Measurements from ENCODE around the gene GBP2. TPM values are rescaled to one million over a fixed set of nuclear protein-coding genes. Genes with fewer than 3 reads are reported as not detected.

The GBP2 gene
- total and polyA plus RNA-seq, 4 donors: 7.4 to 18.2 (median 14.1) TPM

- TF ChIP-seq JUND (IDR thresholded peaks at IDR 0.05) (peak in 1 of 2 donors; percentile 55), TAF1 (conservative IDR thresholded peaks at IDR 0.05) (peak; percentile 98), EGR1 (IDR thresholded peaks at IDR 0.05; ENCODE audit: low read depth in 2 of 2) (no peak), CTCF (IDR thresholded peaks at IDR 0.05; ENCODE audit: low read depth, low read length, missing input control) (no peak), YY1 (IDR thresholded peaks at IDR 0.05) (peak; percentile 63), RAD21 (IDR thresholded peaks at IDR 0.05) (peak; percentile 33 to 37), REST (IDR thresholded peaks at IDR 0.05) (peak; percentile 91), ATF3 (IDR thresholded peaks at IDR 0.05) (no peak), RXRA (IDR thresholded peaks at IDR 0.05) (peak in 1 of 2 donors; percentile 18), SP1 (IDR thresholded peaks at IDR 0.05) (peak; percentile 61), NR2F2 (IDR thresholded peaks at IDR 0.05) (peak; percentile 10), FOXA1 (IDR thresholded peaks at IDR 0.05) (no peak), FOXA2 (IDR thresholded peaks at IDR 0.05) (no peak), MAX (IDR thresholded peaks at IDR 0.05) (no peak), GABPA (IDR thresholded peaks at IDR 0.05 in 1 of 2, conservative IDR thresholded peaks at IDR 0.05 in 1 of 2) (no peak), HNF4G (IDR thresholded peaks at IDR 0.05) (no peak), ZBTB33 (IDR thresholded peaks at IDR 0.05) (peak; percentile 28), HNF4A (conservative IDR thresholded peaks at IDR 0.05) (peak; percentile 16 to 22)
- Histone ChIP-seq H3K4me1 (ENCODE audit: control insufficient read depth in 4 of 4, insufficient read depth in 4 of 4, low read length in 3 of 4) (peaks cover 0 to 26% (median 5%) of the 10 kb centered on the region in 4 donors), H3K9ac (ENCODE audit: low read depth in 1 of 2, low read length in 2 of 2) (peak within 1 kb of the TSS; percentile 93 to 100)
Observed at GRCh38 chr1:89065079-89065868, 60.6 kb downstream of the GBP2 start, which contains the start of gene GBP1. TSS of gene GBP1 (minus strand) at chr1:89065208. CDS start at chr1:89063234, 1,974 bp downstream.

More at GRCh38 chr1:89065079-89065868, 60.6 kb downstream of the GBP2 start, which contains the start of gene GBP1:
- peak within 1 kb of the TSS; percentile 91 to 98 for H3K27ac ChIP-seq (ENCODE audit: low read depth in 1 of 2, low read length in 2 of 2)
- WGBS: 22% methylated on average over 4 of the region's 4 CpGs
- peak within 1 kb of the TSS; percentile 52 to 91 (median 75) for H3K4me3 ChIP-seq (ENCODE audit: low read depth in 1 of 3, low read length in 3 of 3)
- H3K36me3 ChIP-seq (ENCODE audit: control insufficient read depth in 4 of 4, insufficient read depth in 3 of 4, low read depth in 1 of 4, low read length in 3 of 4): peaks cover 0 to 12% (median 6%) of the 10 kb centered on the region in 4 donors
- no peaks in the 10 kb centered on the region for H3K27me3 ChIP-seq (ENCODE audit: control insufficient read depth in 4 of 4, insufficient read depth in 4 of 4, low read length in 3 of 4)
- no peaks in the 10 kb centered on the region for H3K9me3 ChIP-seq (ENCODE audit: control insufficient read depth in 4 of 4, low read length in 3 of 4)
- DNase-seq (ENCODE audit: low spot score): no peak

Data from liver (tissue), 9 donors.